NCI-H526 treated with DMSO at 0.1 percent for 48 hours (cell line): ENCODE data around the gene PTCD1.
A peak's percentile ranks its signal among the peaks of the same experiment; 100 is the strongest.
"Not testable (repeated sequence)": the region's sequence is repeated elsewhere in the genome, so short reads cannot be mapped to it uniquely, and the experiment has no call there.

Experiments
- DNase-seq: peaks from one replicate; lab custom pipeline; 2025; lab: John Stamatoyannopoulos, UW

PTCD1 gene

GRCh38 chr7:99387912-99388311 lies 50.7 kb downstream of the PTCD1 start:
- no peak for DNase-seq

GRCh38 chr7:99387239-99387635 lies 51.4 kb downstream of the PTCD1 start:
- not testable (repeated sequence) for DNase-seq

GRCh38 chr7:99386584-99387238 lies 51.9 kb downstream of the PTCD1 start:
- no peak for DNase-seq

- DNase-seq: no peak
Observed at GRCh38 chr7:99385564-99385963, 53.0 kb downstream of the PTCD1 start.

- no peak for DNase-seq
Observed at GRCh38 chr7:99384523-99384922, 54.1 kb downstream of the PTCD1 start.

GRCh38 chr7:99383791-99384370 lies 54.7 kb downstream of the PTCD1 start:
- no peak for DNase-seq

- DNase-seq: no peak
Observed at GRCh38 chr7:99383203-99383602, 55.4 kb downstream of the PTCD1 start.

- no peak for DNase-seq
Observed at GRCh38 chr7:99381664-99382075, 56.9 kb downstream of the PTCD1 start.

GRCh38 chr7:99380823-99381663 lies 57.6 kb downstream of the PTCD1 start:
- no peak for DNase-seq

GRCh38 chr7:99380032-99380822 lies 58.4 kb downstream of the PTCD1 start:
- DNase-seq: no peak

- DNase-seq: not testable (repeated sequence)
Observed at GRCh38 chr7:99379693-99380031, 58.9 kb downstream of the PTCD1 start.

- DNase-seq: no peak
Observed at GRCh38 chr7:99379043-99379577, 59.5 kb downstream of the PTCD1 start.

GRCh38 chr7:99375070-99375807 lies 63.4 kb downstream of the PTCD1 start:
- DNase-seq: peak; percentile 38

- peak; percentile 24 for DNase-seq
Observed at GRCh38 chr7:99374111-99375064, 64.2 kb downstream of the PTCD1 start, which contains the start of gene ARPC1B. TSS of gene ARPC1B (plus strand) at chr7:99374730. CDS start at chr7:99385715, 10,985 bp downstream.

- DNase-seq: no peak
Observed at GRCh38 chr7:99373091-99374066, 65.2 kb downstream of the PTCD1 start.

- DNase-seq: no peak
Observed at GRCh38 chr7:99372275-99373090, 66.1 kb downstream of the PTCD1 start.

GRCh38 chr7:99371376-99371920 lies 67.2 kb downstream of the PTCD1 start:
- no peak for DNase-seq
